Stimulated activated CD8-positive, alpha-beta memory T cell treated with anti-CD3 and anti-CD28 coated beads, Interleukin-7, amount 100 ng/mL, for 4 hours (primary cell): ENCODE measurements around the gene TMEM135.

Experiments used
- DNase-seq, 2 donors: peaks; one replicate each; pipeline ENCODE4 v3.0.0-alpha.2; 2020; ENCODE audit warnings: low read depth in 2 of 2

The TMEM135 gene

DNA sequence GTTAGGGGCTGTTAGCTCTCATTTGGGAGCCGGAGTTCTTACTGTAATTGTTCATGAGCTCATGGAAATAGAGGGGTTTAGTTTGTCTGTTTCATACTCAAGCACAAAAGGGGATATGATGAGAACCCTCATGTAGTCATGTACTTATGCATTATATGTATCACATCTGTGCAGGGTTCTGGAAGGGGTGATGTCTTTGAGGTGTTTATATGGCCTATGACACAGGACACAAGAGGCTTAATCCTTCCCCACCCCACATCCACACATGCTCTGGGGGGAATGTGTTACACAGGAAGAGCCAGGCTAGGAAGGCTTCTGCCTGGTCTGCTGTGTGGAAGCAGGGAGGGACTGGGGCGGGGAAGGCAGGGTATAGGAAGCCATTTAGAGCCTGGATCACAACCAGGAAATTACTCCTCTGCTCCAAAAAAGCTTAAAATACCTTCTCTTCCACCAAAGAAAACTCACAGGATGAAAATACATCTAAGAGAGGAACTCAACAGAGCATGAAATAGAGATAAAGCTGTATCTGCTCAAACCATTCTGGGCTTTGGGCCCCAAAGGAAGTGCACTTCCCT, 316.1 kb downstream of the TMEM135 start:
- no peak for DNase-seq

DNA sequence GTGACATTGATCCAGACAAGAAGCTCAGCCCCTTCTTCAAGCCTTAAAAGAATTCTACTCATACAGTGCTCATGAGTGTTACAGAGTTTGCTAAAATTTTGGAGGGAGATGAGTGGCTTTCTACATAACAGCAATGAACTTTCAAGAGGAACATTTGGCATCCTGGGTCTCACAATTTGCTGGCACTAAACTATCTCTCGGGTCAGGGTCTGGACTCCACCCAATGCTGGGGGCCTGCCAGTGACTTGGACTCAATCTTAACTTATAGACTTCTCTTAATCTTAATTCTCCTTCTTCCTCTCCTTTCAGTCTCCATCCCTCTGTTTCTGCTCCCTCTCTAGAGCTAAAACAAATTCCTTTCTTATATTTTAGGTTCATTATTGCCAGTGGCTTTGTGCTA, 317.9 kb downstream of the TMEM135 start:
- DNase-seq: no peak

GRCh38 chr11:87356428-87356827, 318.7 kb downstream of the TMEM135 start:
- no peak for DNase-seq

- DNase-seq: no peak
Measured at GRCh38 chr11:87358461-87358860, 320.7 kb downstream of the TMEM135 start.

- DNase-seq: no peak
Measured at GRCh38 chr11:87359401-87359800, 321.7 kb downstream of the TMEM135 start.

GRCh38 chr11:87361891-87362290, 324.2 kb downstream of the TMEM135 start:
- no peak for DNase-seq

GRCh38 chr11:87366346-87366745, 328.6 kb downstream of the TMEM135 start:
- no peak for DNase-seq

DNA sequence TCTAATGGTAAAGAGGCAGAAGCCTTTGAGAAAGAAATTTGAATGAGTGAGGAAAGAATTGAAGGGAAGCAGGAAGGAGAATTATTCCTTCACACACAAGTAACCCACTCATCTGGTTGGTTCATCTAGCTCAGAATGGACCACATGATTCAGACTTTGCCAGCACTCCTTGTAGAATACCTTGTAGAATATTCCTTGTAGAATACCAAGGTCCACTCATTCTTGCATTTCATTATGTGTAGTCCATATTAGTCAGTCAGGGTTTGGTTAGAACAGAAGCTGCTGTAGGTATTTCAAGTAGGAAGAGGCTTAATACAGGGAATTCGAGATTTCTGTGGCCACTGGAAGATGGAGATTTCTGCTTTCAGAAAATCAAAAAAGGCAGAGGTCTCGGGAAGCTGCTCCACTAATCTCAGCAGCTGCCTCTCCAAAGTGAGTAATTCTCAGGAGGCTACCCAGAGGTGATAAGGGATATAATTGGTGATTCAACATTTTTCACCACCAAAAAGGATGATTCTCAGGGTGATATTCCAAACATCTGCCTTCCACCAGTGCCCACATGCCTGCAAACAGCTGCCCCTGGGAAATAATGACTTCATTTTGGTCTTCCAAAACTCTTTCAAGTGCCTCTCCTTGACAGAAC, 329.1 kb downstream of the TMEM135 start:
- no peak for DNase-seq

DNA sequence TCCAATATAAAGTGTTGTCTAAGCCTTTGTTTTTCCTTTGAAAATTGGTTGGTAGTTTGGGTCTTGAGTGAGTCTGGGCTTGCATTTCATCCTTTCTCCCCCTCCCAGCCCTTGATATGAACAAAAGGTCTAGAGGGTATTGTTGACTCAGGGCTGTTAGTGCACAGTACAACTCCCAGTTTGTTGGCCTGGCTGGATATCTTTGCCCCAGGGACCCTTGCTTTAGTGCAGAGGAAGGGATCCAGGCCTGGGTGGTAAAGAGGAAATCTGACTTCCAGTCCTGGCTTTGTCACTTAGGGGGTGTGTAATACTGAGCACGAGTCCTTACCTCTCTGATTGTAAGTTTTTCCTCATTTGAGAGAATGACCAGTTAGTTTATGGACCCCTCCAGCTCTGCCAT, 330.4 kb downstream of the TMEM135 start:
- no peak for DNase-seq

- no peak for DNase-seq
Measured at GRCh38 chr11:87368858-87369480, 331.2 kb downstream of the TMEM135 start.

GRCh38 chr11:87369888-87370287, 332.2 kb downstream of the TMEM135 start:
- no peak for DNase-seq

DNA sequence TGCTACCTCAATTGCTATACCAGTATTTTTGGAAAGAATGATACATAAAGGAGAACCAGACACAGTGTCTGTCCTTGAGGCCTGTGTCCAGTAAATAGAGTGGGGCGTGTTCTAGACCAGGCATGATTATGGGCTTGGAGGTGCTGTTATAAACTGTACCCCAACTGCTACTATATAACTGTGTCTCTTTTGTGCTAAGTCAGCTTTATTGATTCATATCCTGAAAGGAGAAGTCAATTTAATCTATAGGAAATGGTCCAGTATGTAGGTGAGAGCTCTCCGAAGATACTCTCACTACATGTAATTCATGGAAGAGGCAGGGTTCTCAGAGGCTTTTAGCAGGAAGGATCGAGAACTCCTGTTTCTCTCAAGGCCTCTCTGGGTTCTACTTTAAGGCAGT, 334.3 kb downstream of the TMEM135 start:
- no peak for DNase-seq
